Loucy (cell line): ENCODE data around the gene UNC5C.

Experiments used
- H2AFZ ChIP-seq: fragments of 200-600 bp; sonication (generic); 2 replicates; pipeline ENCODE4 v1.6.0; 2016; ENCODE audit warnings: antibody characterized with exemption, mild to moderate bottlenecking, low read length, moderate library complexity
- H3F3A ChIP-seq: fragments of 200-600 bp; 2 replicates; pipeline ENCODE4 v1.6.0; 2016; ENCODE audit warnings: antibody characterized with exemption, low read depth, mild to moderate bottlenecking
- H3K27me3 ChIP-seq: fragments of 200-600 bp; sonication (generic); 2 replicates; pipeline ENCODE4 v1.6.1; 2014; ENCODE audit warnings: low read length, mild to moderate bottlenecking; ENCODE audit not compliant: insufficient read depth, poor library complexity, severe bottlenecking
- H3K36me3 ChIP-seq: fragments of 200-600 bp; sonication (generic); 2 replicates; pipeline ENCODE4 v1.6.1; 2016; ENCODE audit warnings: low read length; ENCODE audit not compliant: insufficient read depth
- H3K4me1 ChIP-seq: fragments of 200-600 bp; sonication (generic); 2 replicates; pipeline ENCODE4 v1.5.1; 2014; ENCODE audit warnings: low read length, mild to moderate bottlenecking; ENCODE audit not compliant: insufficient read depth, poor library complexity, severe bottlenecking
- H3K4me2 ChIP-seq: fragments of 200-600 bp; sonication (generic); 2 replicates; pipeline ENCODE4 v1.6.0; 2014; ENCODE audit warnings: antibody characterized with exemption, low read length, low read depth, mild to moderate bottlenecking; ENCODE audit not compliant: poor library complexity, severe bottlenecking
- H3K4me3 ChIP-seq: fragments of 200-600 bp; sonication (generic); 2 replicates; pipeline ENCODE4 v1.5.1; 2014; ENCODE audit warnings: low read length, mild to moderate bottlenecking, mixed read lengths; ENCODE audit not compliant: poor library complexity, severe bottlenecking
- H3K79me2 ChIP-seq: fragments of 200-600 bp; sonication (generic); 2 replicates; pipeline ENCODE4 v1.6.1; 2014; ENCODE audit warnings: low read length; ENCODE audit not compliant: insufficient read depth
- H3K9ac ChIP-seq: fragments of 200-600 bp; sonication (generic); 2 replicates; pipeline ENCODE4 v1.6.0; 2014; ENCODE audit warnings: mild to moderate bottlenecking, low read depth, low read length, moderate library complexity; ENCODE audit not compliant: poor library complexity, severe bottlenecking
- H3K9me2 ChIP-seq: fragments of 200-600 bp; sonication (generic); replicated peaks from 2 replicates; pipeline ENCODE4 v1.6.1; 2016; ENCODE audit warnings: low read depth, low read length, mixed read lengths
- H3K9me3 ChIP-seq: fragments of 200-600 bp; sonication (generic); 2 replicates; pipeline ENCODE4 v1.6.1; 2014; ENCODE audit warnings: mild to moderate bottlenecking, antibody characterized with exemption, low read length, low read depth; ENCODE audit not compliant: insufficient read depth
- H4K20me1 ChIP-seq: fragments of 200-600 bp; sonication (generic); 2 replicates; pipeline ENCODE4 v1.6.0; 2014; ENCODE audit warnings: antibody characterized with exemption, low read length, mild to moderate bottlenecking; ENCODE audit not compliant: insufficient read depth, poor library complexity, severe bottlenecking
- CTCF ChIP-seq: fragments of 200-600 bp; sonication (generic); conservative IDR thresholded peaks from 2 replicates; pipeline ENCODE4 v1.5.1; 2014; ENCODE audit warnings: mild to moderate bottlenecking, antibody characterized with exemption, low read length
- EZH2phosphoT487 ChIP-seq: fragments of 200-600 bp; IDR thresholded peaks from 2 replicates; pipeline ENCODE4 v1.6.1; 2018; ENCODE audit warnings: antibody characterized with exemption, mild to moderate bottlenecking, moderate library complexity, borderline replicate concordance

The UNC5C gene

GRCh38 chr4:95544113-95545103 is 4.4 kb downstream of the UNC5C start:
- no peaks in the 10 kb centered on the region for H3K36me3 ChIP-seq
- H4K20me1 ChIP-seq, result no peaks in the 10 kb centered on the region
- no peaks in the 10 kb centered on the region for H3K79me2 ChIP-seq
- peaks cover 8% of the 10 kb centered on the region for H3K27me3 ChIP-seq
- no peaks in the 10 kb centered on the region for H3K9me3 ChIP-seq
- TF ChIP-seq CTCF (peak; percentile 50), EZH2phosphoT487 (no peak)
- H3K9ac ChIP-seq, result no peak overlapping the region
- no peak overlapping the region for H3K4me2 ChIP-seq
- no peaks in the 10 kb centered on the region for H3K9me2 ChIP-seq
- H3K4me3 ChIP-seq, result no peak overlapping the region
- peaks cover 6% of the 10 kb centered on the region for H3K4me1 ChIP-seq
- no peaks in the 10 kb centered on the region for H3F3A ChIP-seq
- no peak overlapping the region for H2AFZ ChIP-seq

- Histone ChIP-seq H3K27me3 (no peaks in the 10 kb centered on the region), H3K9ac (no peak overlapping the region)
- TF ChIP-seq EZH2phosphoT487 (no peak), CTCF (no peak)
Observed at GRCh38 chr4:95541889-95542607, 6.7 kb downstream of the UNC5C start.

GRCh38 chr4:95541094-95541493 is 7.7 kb downstream of the UNC5C start:
- TF ChIP-seq EZH2phosphoT487, result no peak

More at GRCh38 chr4:95541889-95542607, 6.7 kb downstream of the UNC5C start:
- Histone ChIP-seq H3F3A (no peaks in the 10 kb centered on the region), H3K9me3 (no peaks in the 10 kb centered on the region), H2AFZ (no peak overlapping the region), H3K4me1 (no peaks in the 10 kb centered on the region), H4K20me1 (no peaks in the 10 kb centered on the region), H3K4me2 (no peak overlapping the region), H3K36me3 (no peaks in the 10 kb centered on the region), H3K79me2 (no peaks in the 10 kb centered on the region), H3K9me2 (no peaks in the 10 kb centered on the region), H3K4me3 (no peak overlapping the region)

More at GRCh38 chr4:95541094-95541493, 7.7 kb downstream of the UNC5C start:
- Histone ChIP-seq H3K4me1 (no peaks in the 10 kb centered on the region), H3F3A (no peaks in the 10 kb centered on the region), H3K36me3 (no peaks in the 10 kb centered on the region), H3K79me2 (no peaks in the 10 kb centered on the region), H3K9me3 (no peaks in the 10 kb centered on the region), H3K9me2 (no peaks in the 10 kb centered on the region), H3K4me3 (no peak overlapping the region), H3K27me3 (no peaks in the 10 kb centered on the region), H4K20me1 (no peaks in the 10 kb centered on the region), H3K9ac (no peak overlapping the region), H2AFZ (no peak overlapping the region), H3K4me2 (no peak overlapping the region)
